ENCODE data around the gene EMILIN2.
A peak's percentile ranks its signal among the peaks of the same experiment; 100 is the strongest.
"Not testable (repeated sequence)": the region's sequence is repeated elsewhere in the genome, so short reads cannot be mapped to it uniquely, and the experiment has no call there.

The EMILIN2 gene

DNA sequence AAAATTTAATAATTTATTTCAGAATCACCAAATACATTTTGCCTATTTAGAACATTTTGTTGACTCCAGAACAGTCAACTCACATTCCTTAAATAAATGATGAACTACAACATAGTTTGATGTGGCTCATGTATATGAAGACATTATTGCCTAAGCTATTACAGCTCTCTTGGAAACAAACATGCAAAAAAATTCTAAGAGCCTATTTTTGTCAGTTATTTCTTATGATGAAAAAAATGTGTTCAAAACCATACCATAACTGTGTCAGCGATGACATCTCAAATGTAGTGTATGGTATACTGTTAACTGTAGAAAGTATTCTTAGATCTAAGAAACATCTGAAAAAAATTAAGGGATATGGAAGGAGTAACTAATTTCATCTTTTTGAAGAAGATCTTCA is 6.3 kb upstream of the EMILIN2 start:
- FAIRE-seq (no peak), DNase-seq (ENCODE audit: extremely low spot score, insufficient read length, low read depth) (no peak)

DNA sequence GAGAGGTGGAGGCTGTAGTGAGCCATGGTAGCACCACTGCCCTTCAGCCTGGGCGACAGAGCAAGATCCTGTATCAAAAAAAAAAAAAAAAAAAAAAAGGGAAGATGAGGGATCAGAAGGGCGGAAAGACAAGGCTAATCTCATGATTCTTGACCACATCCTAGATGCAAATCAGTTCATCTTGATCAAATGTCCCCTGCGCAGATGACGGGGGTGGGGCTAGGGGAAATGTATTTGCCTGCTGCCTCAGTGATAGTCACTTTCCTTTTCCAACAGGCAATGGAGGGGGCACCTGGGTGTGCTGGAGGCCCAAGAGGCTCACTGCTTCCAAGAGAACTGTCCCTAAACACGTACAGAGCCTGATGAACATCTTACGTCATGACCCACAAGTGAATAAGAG is 3.7 kb upstream of the EMILIN2 start:
- DNase-seq (ENCODE audit: extremely low spot score, insufficient read length, low read depth) (no peak), FAIRE-seq (no peak)

DNA sequence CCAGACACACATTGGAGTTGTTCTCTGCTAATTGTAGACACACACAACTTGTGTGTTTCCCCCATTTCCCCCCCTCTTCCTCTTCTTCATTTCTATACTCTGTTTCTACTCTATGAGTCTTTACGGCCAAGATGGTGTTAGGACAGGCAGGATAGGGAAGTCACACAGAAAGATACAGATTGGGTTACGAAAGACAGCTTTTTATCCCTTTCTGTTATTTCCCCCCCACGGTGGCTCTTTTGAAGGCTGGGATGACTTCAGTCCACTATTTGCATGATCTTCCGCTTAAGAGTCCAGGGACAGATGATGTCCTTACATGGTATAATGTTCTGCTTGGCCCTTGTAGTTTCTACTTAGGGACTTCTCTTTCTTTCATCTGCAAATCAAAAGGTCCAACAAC is 1.6 kb upstream of the EMILIN2 start:
- FAIRE-seq (no peak), DNase-seq (ENCODE audit: extremely low spot score, insufficient read length, low read depth) (no peak)

DNA sequence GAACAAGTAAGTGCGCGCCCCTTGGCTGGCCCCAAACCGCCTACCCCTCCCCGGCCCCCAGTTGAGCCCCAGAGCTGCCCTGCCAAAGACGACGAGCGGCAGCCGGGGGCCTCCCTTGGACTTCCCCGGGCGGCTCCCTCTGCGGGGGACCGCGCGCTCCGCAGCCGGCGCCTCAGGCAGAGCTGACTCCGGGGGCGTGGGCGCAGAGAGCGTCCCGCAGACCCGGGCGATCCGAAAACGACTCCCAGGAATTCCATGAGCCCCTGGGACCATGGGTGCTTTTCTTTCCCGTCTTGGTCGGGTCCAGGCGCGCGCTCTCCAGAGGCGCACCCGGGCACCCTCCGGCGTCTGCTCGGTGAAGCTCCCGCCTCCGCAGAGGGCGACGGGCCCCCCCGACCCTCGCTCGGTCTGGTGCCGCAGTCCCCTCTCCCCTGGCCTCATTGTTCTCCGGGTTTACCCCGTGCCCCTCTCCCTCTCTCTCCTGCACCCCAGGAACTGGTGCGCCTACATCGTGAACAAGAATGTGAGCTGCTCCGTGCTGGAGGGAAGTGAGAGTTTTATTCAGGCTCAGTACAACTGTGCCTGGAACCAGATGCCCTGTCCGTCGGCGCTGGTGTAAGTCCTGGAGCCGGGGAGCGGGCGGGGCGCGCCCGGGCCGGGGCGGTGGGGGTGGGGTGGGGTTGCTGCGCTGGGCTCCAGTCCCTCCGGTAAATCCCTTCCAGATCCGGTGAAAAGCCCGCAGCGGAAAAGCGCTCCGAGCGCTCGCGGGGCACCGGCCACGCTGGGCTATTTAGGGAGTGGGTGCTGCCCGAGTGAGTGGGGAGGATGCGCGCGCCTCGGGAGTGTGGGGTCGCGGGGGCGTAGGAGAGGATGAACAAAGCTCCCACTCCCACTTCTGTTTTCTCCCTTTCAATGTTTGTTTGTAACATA is 776 bp downstream of the EMILIN2 start:
- FAIRE-seq (no peak), DNase-seq (ENCODE audit: extremely low spot score, insufficient read length, low read depth) (no peak)

DNA sequence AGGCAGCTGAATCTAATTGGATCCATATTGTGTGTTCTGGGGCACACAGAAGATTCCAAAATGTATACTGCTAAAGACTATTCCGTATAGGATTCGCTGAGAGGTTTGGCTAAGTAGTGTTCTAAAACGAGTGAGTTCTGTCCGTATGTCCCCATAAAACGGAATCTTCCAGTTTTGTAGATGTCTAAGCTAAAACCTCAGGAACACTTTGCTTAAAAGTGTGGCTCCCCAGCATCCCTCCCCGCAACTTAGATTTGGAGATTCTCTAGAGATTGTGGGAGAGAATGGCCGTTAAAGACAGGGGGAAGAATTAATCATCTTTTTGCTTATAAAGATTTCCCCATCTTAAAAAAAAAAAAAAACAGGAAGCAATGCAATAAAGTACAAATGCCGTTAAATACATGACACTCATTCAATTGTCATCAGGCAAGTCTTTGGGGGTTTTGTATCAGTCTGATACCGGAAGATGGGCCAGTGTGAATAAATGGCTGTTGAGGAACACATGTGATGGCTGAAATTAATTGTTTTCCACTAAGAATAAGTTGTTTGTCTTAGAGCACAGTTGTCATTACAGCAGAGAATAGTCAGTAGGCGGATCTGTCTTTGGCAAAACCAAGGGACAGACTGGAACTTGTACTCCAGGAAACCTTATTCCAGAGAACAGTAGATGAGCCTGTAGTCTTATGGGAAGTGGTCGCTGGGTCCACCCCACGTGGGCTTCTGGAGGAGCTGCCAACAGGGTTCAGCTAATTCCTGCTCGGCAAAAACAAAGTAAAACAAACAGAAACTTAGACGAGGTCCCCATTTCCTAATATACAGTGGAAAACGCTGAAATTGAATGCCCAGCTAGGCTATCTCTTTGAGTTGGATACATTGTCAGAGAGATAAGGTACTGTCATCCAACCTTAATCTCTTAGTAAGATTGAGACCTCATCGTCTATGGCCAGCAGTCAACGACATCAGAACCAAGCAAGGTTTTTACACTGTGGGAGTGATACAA is 1.7 kb downstream of the EMILIN2 start:
- FAIRE-seq (peak; percentile 15), DNase-seq (ENCODE audit: extremely low spot score, insufficient read length, low read depth) (no peak)

DNA sequence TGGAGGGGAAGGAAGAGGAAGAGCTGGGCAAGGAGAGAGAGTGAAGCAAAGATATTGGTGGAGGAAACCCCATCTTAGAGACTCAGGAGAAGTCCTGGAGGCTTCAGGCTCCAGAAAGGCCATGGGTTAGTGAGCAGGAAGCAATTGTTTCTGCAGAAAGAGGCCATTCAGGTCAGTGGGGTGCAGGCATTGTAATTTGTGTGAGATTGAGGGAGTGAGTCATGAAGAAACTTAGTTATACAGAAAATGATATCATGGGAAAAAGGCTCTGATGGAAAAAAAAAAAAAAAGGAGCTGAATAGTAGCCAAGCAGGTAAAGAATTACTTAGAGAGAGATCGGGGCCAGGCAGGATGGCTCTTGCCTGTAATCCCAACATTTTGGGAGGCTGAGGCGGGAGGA is 4.0 kb downstream of the EMILIN2 start:
- DNase-seq (ENCODE audit: extremely low spot score, insufficient read length, low read depth) (no peak), FAIRE-seq (no peak)

DNA sequence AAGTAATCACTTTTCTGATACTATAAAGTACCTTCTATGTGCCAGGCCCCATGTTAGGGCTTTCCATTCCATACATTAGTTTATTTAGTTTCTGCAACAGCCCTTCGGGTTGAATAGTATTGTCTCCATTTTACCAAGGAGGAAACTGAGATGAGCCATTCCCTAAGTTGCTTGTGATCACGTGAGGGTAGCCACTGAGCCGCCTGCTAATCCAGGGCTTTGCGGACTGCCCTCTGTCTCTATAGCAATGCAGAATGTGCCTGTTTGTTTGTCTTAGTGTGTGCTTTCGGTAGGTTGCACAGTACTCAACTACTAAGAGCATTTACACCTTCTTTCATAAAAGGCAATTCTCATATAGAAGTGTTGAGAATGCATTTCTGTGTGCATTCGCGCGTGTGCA is 5.0 kb downstream of the EMILIN2 start:
- DNase-seq (ENCODE audit: extremely low spot score, insufficient read length, low read depth) = no peak
- no peak for FAIRE-seq

DNA sequence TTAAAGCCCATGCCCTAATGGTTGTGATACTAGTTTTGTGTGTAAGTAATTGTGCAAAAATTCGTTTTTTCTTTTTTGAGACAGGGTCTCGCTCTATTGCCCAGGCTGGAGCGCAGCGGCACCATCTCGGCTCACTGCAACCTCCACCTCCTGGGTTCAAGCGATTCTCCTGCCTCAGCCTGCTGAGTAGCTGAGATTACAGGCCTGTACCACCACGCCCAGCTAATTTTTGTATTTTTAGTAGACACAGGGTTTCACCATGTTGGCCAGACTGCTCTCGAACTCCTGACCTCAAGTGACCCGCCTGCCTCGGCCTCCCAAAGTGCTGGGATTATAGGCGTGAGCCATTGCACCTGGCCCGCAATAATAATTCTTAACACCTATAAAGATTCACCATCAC is 5.7 kb downstream of the EMILIN2 start:
- DNase-seq (ENCODE audit: extremely low spot score, insufficient read length, low read depth); FAIRE-seq: not testable (repeated sequence)

DNA sequence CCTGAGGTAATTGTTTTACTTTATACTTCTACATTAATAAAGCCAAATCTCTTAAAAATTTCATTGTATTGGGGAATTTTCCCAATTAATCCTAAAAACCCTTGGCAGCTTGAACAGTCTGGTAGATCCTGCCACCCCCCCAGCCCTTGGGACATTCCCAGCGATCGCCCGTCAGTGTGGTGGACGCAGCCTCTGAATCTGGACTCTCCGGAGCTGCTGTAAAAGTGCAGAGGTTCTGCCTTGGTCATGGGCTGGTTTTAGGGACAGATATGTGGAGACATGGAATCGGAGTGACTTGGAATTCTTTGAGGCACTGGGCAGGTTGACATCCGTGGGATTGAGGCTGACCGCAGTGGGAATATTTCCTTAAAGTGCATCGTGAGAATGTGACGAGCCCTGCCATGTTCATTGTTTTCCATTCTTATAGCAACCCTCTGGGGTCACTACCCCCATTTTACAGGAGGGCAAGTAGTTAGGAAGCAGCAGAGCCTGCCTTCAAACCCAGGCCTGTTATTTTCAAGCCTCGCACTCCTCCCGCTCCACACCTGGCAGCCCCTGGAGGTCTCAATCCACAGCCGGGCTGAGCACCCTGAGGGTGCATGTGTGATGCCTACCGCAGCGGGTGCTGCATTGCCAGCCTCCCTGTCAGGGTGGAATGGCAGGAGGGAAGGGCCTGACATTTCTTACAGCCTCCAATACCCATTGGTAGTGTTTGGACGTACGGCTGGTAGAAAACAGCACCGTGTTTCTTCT is 6.5 kb downstream of the EMILIN2 start:
- no peak for FAIRE-seq
- no peak for DNase-seq (ENCODE audit: extremely low spot score, insufficient read length, low read depth)

DNA sequence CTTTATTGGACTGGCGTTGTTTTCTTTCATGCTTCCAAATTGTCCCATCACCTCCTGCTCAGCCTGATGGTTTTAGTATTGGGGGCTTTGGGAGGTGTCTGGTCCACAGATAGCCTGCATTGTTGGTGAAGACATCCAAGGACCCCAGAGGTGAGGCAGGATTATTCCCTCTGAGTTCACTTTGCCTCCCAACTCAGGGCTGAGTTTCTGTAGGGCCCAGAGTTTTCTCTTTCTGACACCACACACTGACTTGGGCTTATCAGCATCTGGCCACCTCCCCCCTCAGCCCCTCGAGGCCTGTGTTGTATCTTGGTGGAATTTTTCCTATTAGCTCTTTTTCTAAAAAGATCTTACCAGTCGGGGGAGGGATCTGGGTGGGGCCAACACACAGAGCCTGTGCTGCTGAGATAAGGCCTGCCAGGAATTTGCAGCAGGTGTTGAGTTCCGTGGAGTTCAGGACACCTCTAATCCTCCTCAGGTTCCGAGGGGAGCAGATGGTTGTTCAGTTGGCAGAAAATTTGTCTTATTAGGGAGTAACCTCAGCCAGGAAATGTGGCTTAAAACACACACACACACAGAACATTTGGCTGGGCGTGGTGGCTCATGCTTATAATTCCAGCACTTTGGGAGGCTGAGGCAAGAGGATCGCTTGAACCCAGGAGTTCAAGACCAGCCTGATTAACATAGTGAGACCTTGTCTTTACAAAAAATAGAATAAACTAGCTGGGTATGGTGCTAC is 7.3 kb downstream of the EMILIN2 start:
- no peak for DNase-seq (ENCODE audit: extremely low spot score, insufficient read length, low read depth)
- no peak for FAIRE-seq

DNA sequence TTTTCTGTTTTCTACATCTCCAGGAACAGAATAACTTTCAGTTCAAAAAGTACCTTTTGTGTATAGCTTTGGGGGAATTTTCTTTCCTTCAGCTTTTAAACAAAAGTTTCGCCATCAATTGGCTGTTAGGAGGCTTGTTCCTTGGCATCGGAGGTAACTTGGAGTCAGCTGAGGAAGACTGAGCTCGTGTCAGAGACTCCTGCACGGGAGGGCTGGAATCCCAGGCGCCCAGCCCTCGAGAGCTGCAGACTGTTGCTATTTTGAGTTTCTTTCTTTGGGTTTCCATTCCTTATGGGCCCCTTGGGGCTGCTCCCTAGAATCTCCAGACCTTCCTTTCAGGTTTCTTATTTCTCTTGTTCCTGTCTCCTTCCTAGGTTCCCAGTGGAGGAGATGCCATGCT is 8.1 kb downstream of the EMILIN2 start:
- DNase-seq (ENCODE audit: extremely low spot score, insufficient read length, low read depth) = no peak
- FAIRE-seq = no peak

DNA sequence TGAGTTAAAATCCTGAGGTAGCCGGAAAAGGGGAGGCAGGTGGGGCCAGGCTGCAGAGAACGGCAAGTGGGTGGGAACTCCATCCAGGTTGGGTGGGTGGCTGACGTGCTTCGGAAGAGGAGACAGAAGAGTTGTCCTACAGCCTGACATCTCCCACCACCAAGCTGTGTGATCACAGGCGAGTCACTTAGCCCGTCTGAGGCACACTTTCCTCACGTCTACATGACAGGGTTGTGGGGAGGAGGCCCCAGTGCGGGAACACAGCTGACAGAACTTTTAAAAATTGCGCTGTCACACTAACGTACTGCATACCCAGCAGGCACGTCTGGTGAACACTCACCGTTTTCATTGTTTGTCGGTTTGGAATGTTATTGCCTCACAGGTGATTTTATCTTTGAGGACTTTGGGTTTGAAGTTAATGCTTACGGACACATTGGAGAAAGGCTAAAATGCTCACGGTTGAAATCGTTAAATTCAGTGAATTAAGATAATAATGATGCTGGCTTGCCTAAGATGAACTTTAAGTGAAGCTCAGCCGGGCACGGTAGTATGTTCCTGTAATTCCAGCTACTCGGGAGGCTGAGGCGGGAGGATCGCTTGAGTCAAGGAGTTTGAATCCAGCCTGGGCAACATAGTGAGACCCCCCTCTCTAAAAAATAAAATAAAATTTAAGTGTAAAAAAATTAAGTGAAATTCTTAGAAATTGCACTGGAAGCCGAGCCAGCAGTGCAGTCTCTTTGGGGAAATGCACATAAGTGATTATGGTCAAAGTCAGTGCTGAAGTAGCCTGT is 8.9 kb downstream of the EMILIN2 start:
- no peak for FAIRE-seq
- DNase-seq (ENCODE audit: extremely low spot score, insufficient read length, low read depth) = no peak

DNA sequence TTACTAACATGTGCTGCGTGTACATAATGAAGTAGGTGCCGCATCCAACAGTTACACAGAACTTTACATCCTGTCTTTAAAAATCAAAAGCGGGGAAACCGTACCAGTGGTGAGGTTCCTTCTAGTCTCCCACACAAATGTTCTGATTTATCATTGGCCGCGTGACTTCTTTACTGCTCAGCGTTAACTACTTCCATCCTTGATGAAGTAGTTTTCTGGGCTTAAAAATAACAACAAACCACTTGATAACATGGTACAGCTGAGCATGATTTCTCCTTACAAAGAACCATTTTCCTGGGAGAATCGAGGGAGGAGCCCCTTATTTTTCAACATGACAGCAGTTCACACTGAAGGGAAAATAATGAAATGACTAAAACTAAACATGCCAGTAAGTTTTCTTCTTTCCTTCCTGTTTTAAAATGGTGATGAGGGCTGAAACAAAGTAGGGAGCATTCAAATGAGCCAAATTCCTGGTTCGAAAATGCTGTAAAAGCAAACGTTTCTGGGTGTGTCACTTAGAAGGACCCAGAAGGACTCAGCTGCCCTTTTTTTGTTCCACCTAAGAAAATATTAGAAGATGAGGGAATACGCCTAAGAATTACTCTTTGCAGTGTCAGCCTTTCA is 9.9 kb downstream of the EMILIN2 start:
- DNase-seq (ENCODE audit: extremely low spot score, insufficient read length, low read depth) = no peak
- no peak for FAIRE-seq

DNA sequence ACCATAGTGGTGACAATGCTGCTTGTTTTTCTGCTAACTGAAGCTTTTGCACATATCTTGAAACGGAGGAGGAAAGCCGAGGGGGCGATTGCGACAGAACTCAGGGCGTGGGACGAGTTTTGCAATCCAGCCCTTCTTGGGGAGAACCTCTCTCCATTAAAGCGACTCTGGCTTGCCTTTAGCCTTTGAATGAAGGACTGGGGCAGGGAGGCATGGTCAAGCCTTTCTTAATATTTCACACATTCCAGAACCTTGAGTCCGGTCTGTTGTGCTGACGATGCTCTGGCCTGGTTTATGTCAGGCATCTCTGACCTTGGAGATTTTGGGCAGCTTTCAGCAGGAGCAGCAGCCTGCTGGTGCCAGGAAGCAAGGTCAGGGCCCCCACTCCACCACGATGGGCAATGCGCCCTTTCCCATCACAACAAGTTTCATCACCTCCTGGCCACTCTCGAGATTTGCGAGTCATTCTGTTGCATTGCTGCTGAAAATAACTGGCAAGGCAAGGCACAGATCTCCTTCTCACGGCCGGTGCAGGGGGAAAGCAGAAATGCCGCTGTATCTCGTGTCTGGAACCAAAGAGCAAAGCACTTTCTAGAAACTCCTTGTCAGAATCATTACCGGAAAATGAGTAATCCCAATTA is 10.8 kb downstream of the EMILIN2 start:
- DNase-seq (ENCODE audit: extremely low spot score, insufficient read length, low read depth) = no peak
- no peak for FAIRE-seq

DNA sequence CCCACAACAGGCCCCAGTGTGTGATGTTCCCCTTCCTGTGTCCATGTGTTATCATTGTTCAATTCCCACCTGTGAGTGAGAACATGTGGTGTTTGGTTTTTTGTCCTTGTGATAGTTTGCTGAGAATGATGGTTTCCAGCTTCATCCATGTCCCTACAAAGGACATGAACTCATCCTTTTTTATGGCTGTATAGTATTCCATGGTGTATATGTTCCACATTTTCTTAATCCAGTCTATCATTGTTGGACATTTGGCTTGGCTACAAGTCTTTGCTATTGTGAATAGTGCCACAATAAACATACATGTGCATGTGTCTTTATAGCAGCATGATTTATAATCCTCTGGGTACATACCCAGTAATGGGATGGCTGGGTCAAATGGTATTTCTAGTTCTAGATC is 13.6 kb downstream of the EMILIN2 start:
- FAIRE-seq; DNase-seq (ENCODE audit: extremely low spot score, insufficient read length, low read depth): not testable (repeated sequence)

DNA sequence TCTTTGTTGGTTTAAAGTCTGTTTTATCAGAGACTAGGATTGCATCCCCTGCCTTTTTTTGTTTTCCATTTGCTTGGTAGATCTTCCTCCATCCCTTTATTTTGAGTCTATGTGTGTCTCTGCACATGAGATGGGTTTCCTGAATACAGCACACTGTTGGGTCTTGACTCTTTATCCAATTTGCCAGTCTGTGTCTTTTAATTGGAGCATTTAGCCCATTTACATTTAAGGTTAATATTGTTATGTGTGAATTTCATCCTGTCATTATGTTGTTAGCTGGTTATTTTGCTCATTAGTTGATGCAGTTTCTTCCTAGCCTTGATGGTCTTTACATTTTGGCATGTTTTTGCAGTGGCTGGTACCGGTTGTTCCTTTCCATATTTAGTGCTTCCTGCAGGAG is 17.2 kb downstream of the EMILIN2 start:
- not testable (repeated sequence) for FAIRE-seq; DNase-seq (ENCODE audit: extremely low spot score, insufficient read length, low read depth)

DNA sequence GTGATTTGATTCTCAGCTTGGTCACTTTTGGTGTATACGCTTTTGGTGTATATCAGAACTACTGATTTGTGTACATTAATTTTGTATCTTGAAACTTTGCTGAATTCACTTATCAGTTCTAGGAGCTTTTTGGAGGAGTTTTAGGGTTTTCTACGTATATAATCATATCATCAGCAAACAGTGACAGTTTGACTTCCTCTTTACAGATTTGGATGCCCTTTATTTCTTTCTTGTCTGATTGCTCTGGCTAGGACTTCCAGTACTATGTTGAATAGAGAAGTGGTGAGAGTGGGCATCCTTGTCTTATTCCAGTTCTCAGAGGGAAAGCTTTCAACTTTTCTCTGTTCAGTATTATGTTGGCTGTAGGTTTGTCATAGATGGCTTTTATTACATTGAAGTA is 19.7 kb downstream of the EMILIN2 start:
- not testable (repeated sequence) for DNase-seq (ENCODE audit: extremely low spot score, insufficient read length, low read depth); FAIRE-seq

DNA sequence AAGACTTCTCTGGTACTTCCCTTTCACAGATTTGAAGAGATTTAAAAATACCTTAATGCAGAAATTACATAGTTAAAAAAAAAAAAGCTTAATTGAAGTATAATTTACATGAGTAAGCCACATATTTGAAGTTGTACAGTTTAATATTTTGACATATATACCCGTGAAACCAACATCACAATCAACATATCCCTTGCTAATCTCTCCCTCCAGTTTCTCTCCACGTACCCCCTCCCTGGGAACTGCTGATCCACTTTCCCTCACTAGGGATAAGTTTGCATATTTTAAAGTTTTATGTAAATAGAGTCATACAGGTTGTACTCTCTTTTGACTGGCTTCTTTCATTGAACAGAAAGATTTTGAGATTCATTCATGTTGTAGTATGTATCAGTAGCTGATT is 22.4 kb downstream of the EMILIN2 start:
- DNase-seq (ENCODE audit: extremely low spot score, insufficient read length, low read depth) = no peak
- FAIRE-seq = no peak

Measured in GM18507 (cell line).